Left kidney (tissue), 8 donors: Measurements from ENCODE around the gene SLC2A9. TPM values are rescaled to one million over a fixed set of nuclear protein-coding genes. Genes with fewer than 3 reads are reported as not detected.

Experiments used
- DNase-seq: peaks from one replicate; pipeline ENCODE4 v3.0.0-alpha.2; 2013
- long read RNA-seq, 8 donors: transcript quantifications; one replicate each; lab custom pipeline, GENCODE V29; 2026
- polyA plus RNA-seq: library from polyadenylated mRNA; unstranded; fragments of 120-200 nt; gene quantifications from one replicate; pipeline ENCODE4 v1.2.1, GENCODE V29; 2013; ENCODE audit not compliant: insufficient read length

The SLC2A9 gene
- polyA plus RNA-seq = 10.3 TPM
- long read RNA-seq, donor 1 = 0 reads
- long read RNA-seq, donor 2, partial matches to known transcripts = 0 of 1 reads
- long read RNA-seq, donor 2, other reads (novel, unspliced or antisense) = 0 of 1 reads
- long read RNA-seq, donor 3, partial matches to known transcripts = 0 of 1 reads
- long read RNA-seq, donor 3, other reads (novel, unspliced or antisense) = 0 of 1 reads
- long read RNA-seq, donor 4 = 0 reads
- long read RNA-seq, donor 5, partial matches to known transcripts = 0 of 1 reads
- long read RNA-seq, donor 5, other reads (novel, unspliced or antisense) = 0 of 1 reads
- long read RNA-seq, donor 6 = 0 reads
- long read RNA-seq, donor 7 = 0 reads
- long read RNA-seq, donor 8 = 0 reads

DNA sequence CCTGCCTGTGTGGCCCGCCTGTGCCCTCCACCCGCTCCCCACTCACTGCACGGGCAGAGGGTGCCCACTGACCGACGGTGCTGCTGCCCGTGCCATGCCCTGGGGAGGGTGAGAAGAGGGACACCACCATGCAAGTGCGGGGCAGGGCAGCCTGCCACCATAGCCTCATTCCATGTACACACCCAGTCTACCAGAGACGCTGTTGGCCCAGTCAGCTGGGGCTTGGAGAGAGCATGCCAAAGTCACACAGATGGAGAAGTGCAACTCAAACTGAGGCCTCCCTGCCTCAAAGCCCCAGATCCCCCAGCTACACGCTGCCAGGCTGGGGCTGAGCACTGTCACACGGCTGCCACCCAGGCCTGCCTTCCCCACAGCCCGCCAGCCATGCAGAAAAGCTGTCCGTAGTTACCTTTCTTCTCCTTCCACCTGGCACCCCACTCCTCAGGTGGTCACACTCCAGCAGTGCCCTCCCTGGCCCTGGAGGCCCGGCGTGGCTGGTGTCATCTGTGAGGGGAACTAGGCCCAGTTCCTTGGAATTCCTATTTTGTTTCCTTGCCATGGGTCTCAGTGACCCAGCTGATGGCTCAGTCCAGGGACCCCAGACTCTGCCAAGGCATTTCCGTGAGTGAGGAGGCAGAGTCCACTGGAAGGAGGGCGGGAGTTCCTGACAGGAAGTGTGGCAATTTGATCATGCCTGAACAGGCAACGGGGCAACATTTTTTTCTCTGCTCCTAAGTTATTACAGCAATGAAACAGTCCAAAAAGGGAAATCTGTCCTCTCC, at the start of gene SLC2A9:
SLC2A9 (minus strand) TSS at position 627 of the 782 bp plus-strand sequence; CDS start at position 559, 68 bp downstream.
- no peak for DNase-seq

DNA sequence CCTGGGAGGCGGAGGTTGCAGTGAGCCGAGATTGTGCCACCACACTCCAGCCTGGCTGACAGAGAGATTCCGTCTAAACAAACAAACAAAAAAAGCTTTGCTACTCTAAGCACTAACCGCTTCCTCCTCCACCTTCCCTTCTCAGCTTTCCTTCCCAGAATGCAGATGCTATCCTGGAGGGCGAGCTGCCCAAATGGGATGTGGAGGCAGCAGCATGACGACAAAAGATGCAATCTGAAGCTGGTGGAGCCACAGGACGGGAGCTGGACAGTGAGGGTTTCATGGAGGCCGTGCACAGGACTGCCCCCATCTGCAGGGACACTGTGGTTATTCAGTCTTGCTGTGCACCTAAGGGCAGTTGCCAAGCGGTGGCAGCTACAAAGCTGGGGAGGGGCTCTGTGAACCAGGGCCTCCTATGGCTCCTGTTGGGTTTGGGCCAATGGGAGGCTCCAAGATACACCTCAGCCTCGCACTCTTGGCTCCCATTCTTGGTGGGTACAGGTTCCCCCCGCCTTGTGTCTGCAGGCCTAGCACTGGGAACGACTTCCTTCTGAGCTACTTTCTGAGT, 47.9 kb upstream of the SLC2A9 start:
- DNase-seq = no peak

DNA sequence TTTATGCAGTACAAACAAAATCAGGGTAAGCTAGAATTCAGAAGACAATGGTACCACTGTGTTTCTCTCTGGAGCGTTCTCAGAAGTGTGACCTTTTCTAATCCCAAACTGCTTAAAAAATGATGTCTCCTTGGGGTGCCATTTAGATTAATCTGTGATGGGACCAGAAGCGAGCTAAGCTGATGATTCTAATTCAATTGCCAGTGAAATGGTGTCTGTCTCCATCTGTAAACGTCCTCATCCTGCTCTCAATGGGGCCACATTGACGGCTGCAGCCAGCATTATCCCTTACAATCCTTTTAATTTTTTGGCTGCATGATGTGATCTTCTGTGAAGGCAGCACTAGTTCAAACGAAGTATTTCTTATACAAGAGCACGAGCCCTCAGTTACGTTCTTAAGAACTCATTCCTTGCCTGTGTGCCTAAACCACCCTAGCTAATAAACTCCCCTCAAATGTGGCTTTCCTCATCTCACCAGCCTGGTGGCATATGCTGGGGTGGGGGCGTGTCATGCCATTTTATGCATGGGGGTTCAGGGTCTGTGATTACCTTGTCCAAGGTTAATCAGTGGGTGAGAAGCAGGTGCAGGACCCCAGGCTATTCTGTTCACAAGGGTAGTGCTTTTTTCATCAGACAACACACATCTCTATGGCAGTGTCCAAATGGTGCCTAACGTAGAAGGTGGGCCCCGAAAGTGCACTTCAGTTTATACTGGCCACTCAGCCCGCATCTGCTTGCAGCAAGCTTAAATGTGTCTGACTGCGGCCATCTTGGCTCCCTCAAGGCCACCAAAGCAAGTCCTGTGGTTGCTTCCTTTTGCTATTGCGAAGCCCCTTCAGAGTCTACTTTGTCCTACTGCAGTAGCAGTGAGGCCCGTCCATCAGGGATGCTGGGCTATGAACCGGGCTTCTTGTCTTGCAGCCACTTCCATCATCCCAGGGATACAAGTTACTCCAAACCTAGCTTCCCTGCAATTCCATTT, 45.7 kb upstream of the SLC2A9 start:
- DNase-seq = no peak

DNA sequence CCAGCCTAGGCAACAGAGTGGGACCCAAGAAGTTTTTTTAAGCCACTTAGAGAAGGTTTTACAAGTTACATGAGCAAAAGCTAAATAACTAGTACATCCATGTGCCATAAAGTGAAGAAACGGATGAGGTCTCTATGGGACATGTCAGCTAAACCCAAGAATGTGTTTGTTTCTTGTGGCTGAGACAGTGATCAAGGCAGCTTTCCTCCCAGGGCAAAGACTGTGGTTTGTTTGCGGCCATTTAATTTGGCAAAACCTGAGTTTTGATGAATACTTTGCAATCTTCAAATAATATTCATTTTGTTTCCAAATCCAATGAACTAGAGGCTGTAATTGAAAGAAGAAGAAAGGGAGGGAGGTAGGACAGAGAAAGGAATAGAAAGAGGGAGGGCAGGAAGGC, 44.9 kb upstream of the SLC2A9 start:
- DNase-seq = no peak

DNA sequence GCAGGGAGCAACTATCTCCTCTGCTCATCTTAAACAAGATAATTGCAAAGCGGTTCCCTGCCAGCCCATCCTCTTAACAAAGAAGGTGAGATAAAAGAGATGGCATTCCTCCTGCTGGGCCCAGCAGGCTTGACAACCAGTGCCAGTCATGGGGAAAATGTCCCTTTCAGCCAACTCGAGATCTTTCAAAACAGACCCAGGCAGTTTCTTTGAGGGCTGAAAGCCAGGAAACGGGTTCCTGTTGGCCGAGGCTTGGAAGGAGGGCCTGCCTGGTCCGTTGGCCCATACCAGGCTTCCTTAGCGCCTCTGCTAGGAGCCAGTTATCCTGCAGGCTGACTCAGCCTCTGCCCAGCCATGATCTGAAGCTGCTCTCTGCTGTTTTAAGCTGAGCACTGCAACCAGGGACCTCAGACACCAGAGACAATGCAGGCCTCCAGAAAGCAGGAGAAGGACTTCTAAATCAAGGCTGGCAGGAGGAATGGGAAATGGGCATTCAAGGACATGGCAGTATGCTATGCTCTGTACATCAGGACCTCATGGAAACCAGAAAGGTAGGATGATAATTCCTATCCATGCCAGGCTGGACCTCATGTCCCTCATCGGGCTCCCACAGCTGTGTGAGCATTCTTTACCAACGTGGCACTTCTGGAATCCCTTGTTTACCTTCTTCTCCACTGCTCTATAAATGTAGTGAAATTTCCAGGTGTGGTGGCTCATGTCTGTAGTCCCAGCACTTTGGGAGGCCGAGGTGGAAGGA, 42.4 kb upstream of the SLC2A9 start:
- no peak for DNase-seq

DNA sequence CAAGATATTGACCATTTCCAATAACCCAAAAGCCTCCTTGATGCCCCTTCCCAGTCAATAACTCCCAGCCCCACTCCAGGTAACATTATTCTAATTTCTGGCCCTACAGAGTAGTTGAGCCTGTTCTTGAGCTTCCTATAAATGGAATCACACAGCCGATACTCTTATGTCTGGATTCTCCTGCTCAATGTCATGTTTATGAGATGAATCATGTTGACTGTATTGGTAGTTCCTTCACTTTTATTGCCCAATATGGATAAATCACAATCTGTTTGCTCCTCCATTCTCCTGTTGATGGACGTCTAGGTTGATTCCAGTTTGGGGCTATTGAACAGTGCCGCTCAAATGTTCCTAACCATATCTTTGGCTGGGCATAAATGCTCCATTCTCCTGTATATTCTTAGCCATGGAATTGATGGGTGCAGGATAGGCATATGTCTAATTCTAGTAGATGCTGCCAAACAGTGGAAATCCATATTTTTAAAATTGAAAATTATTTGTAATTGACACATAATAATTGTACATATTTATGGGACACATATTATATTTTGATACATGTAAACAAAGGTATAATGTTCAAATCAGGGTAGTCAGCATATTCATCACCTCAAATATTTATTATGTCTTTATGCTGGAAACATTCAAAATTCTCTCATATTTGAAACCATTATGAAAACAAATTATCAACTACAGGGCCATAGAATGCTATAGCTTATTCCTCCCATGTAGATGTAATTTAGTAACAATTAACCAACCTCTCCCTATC, 40.5 kb upstream of the SLC2A9 start:
- DNase-seq = no peak

DNA sequence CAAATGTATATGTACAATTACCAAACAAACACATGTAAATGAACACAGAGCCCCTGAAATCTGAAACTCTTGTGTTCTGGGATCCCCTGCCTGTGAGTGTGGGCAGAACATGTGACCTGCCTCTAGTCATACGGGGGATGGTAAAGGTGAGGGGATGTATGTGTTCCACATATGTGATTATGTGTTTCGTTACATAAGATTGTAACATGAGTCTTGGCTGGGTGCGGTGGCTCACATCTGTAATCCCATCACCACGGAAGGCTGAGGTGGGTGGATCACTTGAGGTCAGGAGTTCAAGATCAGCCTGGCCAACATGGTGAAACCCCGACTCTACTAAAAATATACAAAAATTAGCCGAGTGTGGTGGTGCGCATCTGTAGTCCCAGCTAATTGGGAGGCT, 37.1 kb upstream of the SLC2A9 start:
- no peak for DNase-seq

DNA sequence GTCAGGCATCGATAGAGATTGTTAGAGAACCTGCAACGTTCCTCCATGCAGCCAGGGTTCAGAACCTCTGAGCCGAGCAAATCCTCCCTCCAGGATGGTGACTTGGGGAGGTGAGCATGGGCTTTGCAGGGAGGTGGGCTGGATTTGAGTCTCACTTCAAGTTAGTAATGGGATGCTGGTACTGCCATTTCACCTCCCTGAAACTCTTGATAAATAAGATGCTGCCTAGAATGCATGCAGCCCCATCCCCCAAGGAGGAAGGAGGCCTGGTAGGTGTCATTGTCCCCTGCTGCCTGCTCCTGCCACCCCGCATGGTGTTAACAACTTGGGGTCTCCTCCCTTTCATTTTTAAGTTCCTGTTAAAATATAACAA, 35.7 kb upstream of the SLC2A9 start:
- DNase-seq = no peak

DNA sequence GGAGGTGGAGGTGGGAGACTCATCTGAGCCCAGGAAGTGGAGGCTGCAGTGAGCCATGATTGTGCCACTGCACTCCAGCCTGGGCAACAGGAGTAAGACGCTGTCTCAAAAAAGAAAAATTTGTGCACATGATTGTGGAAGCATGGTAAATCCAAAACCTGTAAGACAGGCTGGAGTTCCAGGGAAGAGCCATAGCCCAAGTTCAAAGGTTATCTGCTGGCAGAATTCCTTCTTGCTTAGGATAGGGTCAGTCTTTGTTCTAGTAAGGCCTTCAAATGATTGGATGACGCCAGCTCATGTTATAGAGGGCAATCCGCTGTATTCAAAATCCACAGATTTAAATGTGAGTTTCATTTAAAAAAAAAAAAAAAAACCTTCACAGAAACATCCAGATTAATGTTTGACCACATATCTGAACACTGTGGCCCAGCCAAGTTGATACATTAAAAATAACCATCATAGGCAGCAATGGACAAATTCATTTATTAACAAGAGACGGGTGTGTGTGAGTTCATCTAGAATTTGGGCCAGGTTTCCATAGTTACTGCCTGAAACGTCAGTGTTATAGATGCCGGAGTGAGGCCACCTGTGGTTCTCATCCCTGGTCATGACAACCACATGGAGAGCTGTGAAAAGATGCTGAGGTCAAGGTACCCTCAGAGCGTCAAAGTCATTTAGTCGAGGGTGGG, 35.2 kb upstream of the SLC2A9 start:
- DNase-seq = no peak

DNA sequence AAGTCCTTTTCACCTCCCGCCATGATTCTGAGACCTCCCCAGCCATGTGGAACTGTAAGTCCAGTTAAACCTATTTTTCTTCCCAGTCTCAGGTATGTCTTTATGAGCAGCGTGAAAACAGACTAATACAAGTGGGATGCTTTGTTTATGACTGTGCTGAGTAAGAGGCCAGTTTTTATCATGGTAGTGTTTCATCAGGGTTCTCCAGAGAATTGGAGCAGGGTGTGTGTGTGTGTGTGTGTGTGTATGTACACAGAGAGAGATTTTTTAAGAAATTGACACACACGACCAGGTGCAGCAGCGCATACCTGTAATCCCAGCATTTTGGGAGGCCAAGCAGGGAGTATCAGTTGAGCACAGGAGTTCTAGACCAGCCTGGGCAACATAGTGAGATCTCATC, 34.6 kb upstream of the SLC2A9 start:
- no peak for DNase-seq

DNA sequence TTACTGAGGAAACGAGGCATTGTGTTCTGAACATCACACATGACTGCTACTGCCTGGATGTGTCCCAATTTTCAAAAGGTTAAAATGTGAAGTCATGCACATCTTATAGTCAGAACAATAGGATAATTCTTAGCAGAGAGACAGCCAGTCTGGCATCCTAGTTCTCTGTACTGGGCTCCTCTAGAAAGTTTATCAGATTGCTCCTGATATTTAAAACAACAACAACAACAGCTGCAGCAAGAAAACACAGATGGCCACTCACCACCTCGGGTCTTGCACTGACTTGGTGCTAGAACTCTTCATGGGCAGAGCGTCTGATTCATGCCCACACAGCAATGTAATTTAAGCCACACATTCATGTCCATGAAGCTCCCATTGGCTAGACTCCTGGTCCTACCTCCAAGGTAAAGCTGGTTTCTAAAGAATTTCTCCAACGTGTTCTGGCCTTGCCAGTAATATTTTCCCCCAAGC, 33.3 kb upstream of the SLC2A9 start:
- DNase-seq = no peak

DNA sequence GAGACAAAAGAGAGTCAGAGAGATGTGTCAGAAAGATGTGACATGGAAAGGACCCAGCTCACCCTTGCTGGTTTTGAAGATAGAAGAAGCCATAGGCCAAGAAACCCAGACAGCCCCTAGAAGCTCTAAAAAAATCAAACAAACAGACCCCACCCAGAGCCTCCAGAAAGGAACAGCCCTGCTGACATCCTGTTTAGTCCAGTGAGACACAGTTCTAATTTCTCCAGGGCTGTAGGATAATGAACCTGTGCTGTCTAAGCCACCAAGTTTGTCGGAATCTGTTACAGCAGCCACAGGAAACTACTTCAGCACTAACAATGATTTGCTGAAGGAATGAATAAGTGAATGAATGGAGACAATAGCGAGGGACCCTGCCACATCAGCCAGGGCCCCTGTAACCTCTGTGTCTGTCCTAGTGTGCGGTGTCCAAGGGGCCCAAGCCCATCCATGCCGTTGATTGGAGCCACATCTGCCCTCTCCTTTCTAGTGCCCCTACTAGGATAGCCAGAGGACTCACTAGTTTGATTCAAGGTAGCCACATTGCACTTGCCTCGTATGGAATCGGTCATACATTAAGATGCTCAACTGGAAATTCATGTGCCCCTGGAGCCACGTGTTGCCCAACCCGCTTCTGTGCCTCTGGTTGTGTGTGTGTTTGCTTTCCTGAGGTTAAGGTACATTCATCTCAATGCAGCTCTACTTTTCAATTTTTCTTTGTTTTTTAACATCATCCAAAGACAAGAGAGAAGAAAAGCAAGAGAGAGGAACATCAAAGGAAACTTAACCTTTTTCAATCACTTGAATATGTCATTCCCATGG, 32.5 kb upstream of the SLC2A9 start:
- no peak for DNase-seq

DNA sequence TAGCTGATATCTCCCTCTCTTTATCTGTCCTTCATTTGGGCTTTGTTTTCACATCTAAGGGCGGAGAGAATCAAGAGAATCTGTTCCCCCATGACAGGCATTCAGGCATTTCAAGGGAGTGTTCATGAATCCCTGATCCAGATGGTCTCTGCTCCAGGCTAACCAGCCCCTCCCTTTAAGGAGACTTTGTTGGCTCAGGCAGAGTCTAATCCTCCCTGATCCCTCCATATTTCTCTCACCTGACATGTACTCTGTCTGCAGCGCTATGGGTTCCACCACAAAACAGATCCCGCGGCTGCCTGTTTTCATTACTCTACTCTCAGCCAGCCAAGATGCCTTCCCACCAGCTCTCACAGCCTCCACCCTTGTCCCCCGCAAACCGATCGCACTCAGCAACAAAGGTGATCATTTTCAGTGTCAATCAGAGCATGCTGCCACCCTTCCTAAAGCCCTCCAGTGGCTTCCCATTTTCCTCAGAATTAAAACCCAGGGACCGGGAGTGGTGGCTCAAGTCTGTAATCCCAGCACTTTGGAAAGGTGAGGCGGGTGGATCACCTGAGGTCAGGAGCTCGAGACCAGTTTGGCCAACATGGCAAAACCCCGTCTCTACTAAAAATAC, 30.3 kb upstream of the SLC2A9 start:
- DNase-seq = no peak

DNA sequence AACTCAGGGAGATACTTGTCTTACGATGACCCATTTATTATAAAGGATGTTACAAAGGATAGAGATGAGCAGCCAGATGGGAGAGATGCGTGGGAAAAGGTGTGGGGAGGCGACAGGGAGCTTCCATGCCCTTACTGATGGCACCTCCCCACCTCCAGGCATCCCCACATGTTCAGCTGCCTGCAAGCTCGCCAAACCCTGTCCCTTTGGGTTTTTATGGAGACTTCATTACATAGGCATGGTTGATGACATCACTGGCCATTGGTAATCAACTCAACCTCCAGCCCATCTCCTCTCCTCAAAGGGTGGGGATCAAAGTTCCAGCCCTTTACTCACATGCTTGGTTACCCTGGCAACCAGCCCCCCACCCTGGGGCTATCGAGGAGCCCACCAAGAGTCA, 29.4 kb upstream of the SLC2A9 start:
- no peak for DNase-seq

DNA sequence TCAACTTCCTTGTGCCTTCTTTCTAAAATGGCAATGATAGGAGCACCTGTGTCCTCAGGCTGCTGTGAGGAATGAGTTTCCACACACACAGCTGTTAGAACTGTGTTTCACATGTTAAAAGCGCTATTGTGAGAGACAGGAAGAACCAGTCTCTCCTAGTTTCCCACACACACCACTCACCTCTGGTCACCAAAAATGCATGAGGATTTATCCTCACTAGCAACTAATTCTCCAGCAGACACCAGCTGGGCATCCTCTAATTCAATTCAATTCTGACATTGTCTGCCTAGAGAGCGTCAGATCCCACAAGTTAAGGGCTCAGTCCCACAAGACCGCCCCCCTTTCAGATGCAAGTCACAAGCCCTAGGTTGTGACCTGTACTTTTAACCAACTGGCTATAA, 29.0 kb upstream of the SLC2A9 start:
- DNase-seq = no peak

DNA sequence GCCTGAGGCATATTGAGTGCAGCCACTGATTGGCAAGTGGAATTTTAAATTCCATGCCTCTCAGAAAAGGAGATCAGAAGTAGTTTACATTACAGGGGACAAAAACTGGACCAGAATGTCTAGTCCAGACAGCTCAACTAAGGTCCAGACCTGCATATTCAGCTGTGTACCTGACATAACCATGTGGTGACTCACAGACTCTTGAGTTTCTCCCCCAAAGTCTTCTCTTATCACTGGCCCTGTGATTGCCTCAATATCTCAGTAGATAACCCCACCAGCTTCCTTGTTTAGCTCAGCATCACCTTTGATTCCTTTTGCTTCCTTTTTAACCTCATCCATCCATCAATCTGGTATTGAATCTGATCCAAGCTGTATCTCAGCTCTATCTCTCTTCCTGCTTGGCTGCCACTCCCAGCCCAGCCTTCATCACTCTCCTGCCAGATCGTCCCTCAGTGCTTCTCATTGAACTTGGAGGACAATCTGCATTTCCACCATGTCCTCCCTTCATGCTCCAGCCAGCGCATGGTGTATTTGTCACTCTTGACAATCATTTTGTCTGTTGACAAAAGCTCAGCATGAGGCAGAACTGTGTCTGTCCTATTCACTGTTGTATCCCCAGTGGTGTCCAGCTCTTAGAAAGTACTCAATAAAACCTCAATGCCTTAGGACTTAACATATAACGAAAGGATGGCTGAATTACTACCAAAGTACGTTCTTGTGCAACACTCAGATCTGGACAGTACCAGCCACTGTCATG, 27.8 kb upstream of the SLC2A9 start:
- DNase-seq = no peak

DNA sequence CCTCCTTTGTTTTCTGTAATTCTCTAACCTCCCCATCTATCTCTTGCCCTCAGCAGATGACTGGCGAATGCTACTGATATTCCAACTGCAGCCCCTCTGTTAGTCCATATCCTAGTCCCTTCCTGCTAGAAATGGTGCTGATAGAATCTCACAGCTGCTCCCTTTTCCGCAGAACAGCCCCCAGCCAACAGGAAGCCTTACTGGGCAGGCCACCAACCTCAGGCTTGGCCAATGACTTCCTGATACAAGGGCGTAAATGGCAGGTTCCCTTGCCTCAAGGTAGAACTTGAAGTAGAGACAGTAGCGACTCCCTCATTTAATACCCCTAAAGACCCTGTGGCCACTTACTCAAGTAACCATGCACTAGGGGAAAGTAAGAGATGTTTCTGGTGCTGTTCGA, 26.7 kb upstream of the SLC2A9 start:
- no peak for DNase-seq

DNA sequence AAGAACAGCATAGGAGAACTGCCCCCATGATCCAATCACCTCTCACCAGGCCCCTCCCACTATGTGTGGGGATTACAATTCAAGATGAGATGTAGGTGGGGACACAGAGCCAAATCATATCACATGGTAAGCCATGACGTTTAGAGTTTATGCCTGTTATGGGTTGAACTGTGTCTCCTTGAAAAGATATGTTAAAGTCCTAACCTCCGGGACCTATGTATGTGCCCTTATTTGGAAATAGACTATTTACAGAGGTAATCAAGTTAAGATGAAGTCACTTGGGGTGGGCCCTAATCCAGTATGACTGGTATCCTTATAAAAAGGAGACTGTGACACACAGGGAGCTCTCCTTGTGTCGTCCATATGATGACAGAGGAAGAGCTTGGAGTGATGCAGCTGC, 25.2 kb upstream of the SLC2A9 start:
- DNase-seq = no peak
